IPS-18a (cell line): ENCODE measurements around the gene DNAJA3.
A peak's percentile ranks its signal among the peaks of the same experiment; 100 is the strongest.

Experiments used
- H3K27ac ChIP-seq: one replicate; pipeline ENCODE4 v1.5.1; 2013; ENCODE audit warnings: low read length
- H3K27me3 ChIP-seq: one replicate; pipeline ENCODE4 v1.6.1; 2013; ENCODE audit warnings: mild to moderate bottlenecking, low read length; ENCODE audit not compliant: control insufficient read depth, insufficient read depth
- H3K36me3 ChIP-seq: one replicate; pipeline ENCODE4 v1.6.1; 2013; ENCODE audit warnings: low read depth, low read length; ENCODE audit not compliant: control insufficient read depth
- H3K4me1 ChIP-seq: one replicate; pipeline ENCODE4 v1.6.1; 2013; ENCODE audit warnings: low read depth, low read length; ENCODE audit not compliant: control insufficient read depth
- H3K4me3 ChIP-seq: one replicate; pipeline ENCODE4 v1.5.1; 2013; ENCODE audit warnings: low read length
- H3K9ac ChIP-seq: one replicate; pipeline ENCODE4 v1.6.1; 2013; ENCODE audit warnings: mild to moderate bottlenecking, low read length, moderate library complexity
- H3K9me3 ChIP-seq: one replicate; pipeline ENCODE4 v1.6.1; 2013; ENCODE audit warnings: low read depth, low read length; ENCODE audit not compliant: control insufficient read depth

The DNAJA3 gene

GRCh38 chr16:4455951-4456350 is 30.3 kb downstream of the DNAJA3 start:
- no peaks in the 10 kb centered on the region for H3K4me1 ChIP-seq
- H3K9ac ChIP-seq, result no peak overlapping the region
- no peak overlapping the region for H3K4me3 ChIP-seq
- H3K36me3 ChIP-seq, result peaks cover 38% of the 10 kb centered on the region
- H3K27me3 ChIP-seq, result no peaks in the 10 kb centered on the region
- no peaks in the 10 kb centered on the region for H3K9me3 ChIP-seq
- no peak overlapping the region for H3K27ac ChIP-seq

- H3K4me1 ChIP-seq, result no peaks in the 10 kb centered on the region
- H3K9ac ChIP-seq, result no peak overlapping the region
- no peaks in the 10 kb centered on the region for H3K9me3 ChIP-seq
- no peak overlapping the region for H3K27ac ChIP-seq
- H3K27me3 ChIP-seq, result no peaks in the 10 kb centered on the region
- peaks cover 34% of the 10 kb centered on the region for H3K36me3 ChIP-seq
- H3K4me3 ChIP-seq, result no peak overlapping the region
These were observed 35.2 kb downstream of the DNAJA3 start for GRCh38 chr16:4460936-4461249.

- Histone ChIP-seq H3K36me3 (peaks cover 31% of the 10 kb centered on the region), H3K4me1 (no peaks in the 10 kb centered on the region), H3K9ac (no peak overlapping the region), H3K27ac (no peak overlapping the region), H3K9me3 (no peaks in the 10 kb centered on the region), H3K27me3 (no peaks in the 10 kb centered on the region), H3K4me3 (no peak overlapping the region)
These were observed 35.8 kb downstream of the DNAJA3 start for GRCh38 chr16:4461250-4462085.

- Histone ChIP-seq H3K9ac (no peak overlapping the region), H3K27me3 (no peaks in the 10 kb centered on the region), H3K4me1 (no peaks in the 10 kb centered on the region), H3K36me3 (peaks cover 32% of the 10 kb centered on the region), H3K9me3 (no peaks in the 10 kb centered on the region), H3K4me3 (no peak overlapping the region), H3K27ac (no peak overlapping the region)
These were observed 38.0 kb downstream of the DNAJA3 start for GRCh38 chr16:4463522-4464163.

GRCh38 chr16:4465977-4466779 is 40.5 kb downstream of the DNAJA3 start:
- no peak overlapping the region for H3K9ac ChIP-seq
- no peak overlapping the region for H3K27ac ChIP-seq
- peaks cover 39% of the 10 kb centered on the region for H3K36me3 ChIP-seq
- H3K9me3 ChIP-seq, result no peaks in the 10 kb centered on the region
- no peaks in the 10 kb centered on the region for H3K27me3 ChIP-seq
- no peaks in the 10 kb centered on the region for H3K4me1 ChIP-seq
- no peak overlapping the region for H3K4me3 ChIP-seq

GRCh38 chr16:4467916-4468315 is 42.2 kb downstream of the DNAJA3 start:
- Histone ChIP-seq H3K36me3 (peaks cover 39% of the 10 kb centered on the region), H3K27me3 (no peaks in the 10 kb centered on the region), H3K9ac (no peak overlapping the region), H3K9me3 (no peaks in the 10 kb centered on the region), H3K27ac (no peak overlapping the region), H3K4me3 (no peak overlapping the region), H3K4me1 (no peaks in the 10 kb centered on the region)

GRCh38 chr16:4468972-4469371 is 43.3 kb downstream of the DNAJA3 start:
- no peak overlapping the region for H3K9ac ChIP-seq
- H3K27me3 ChIP-seq, result no peaks in the 10 kb centered on the region
- H3K4me3 ChIP-seq, result no peak overlapping the region
- H3K27ac ChIP-seq, result no peak overlapping the region
- peaks cover 32% of the 10 kb centered on the region for H3K36me3 ChIP-seq
- no peaks in the 10 kb centered on the region for H3K4me1 ChIP-seq
- no peaks in the 10 kb centered on the region for H3K9me3 ChIP-seq

- Histone ChIP-seq H3K36me3 (peaks cover 13% of the 10 kb centered on the region), H3K9me3 (peaks cover 4% of the 10 kb centered on the region), H3K4me3 (no peak overlapping the region), H3K4me1 (no peaks in the 10 kb centered on the region), H3K27me3 (peaks cover 15% of the 10 kb centered on the region), H3K27ac (no peak overlapping the region), H3K9ac (no peak overlapping the region)
These were observed 46.2 kb downstream of the DNAJA3 start for GRCh38 chr16:4471869-4472268.

- H3K27me3 ChIP-seq, result peaks cover 15% of the 10 kb centered on the region
- peaks cover 10% of the 10 kb centered on the region for H3K36me3 ChIP-seq
- H3K4me1 ChIP-seq, result peaks cover 1% of the 10 kb centered on the region
- H3K9me3 ChIP-seq, result peaks cover 4% of the 10 kb centered on the region
- H3K4me3 ChIP-seq, result no peak overlapping the region
- no peak overlapping the region for H3K27ac ChIP-seq
- H3K9ac ChIP-seq, result no peak overlapping the region
These were observed 47.2 kb downstream of the DNAJA3 start for GRCh38 chr16:4472880-4473279.

- peak within 1 kb of the TSS; percentile 94 for H3K9ac ChIP-seq
- peaks cover 15% of the 10 kb centered on the region for H3K27me3 ChIP-seq
- H3K27ac ChIP-seq, result peak within 1 kb of the TSS; percentile 82
- peaks cover 4% of the 10 kb centered on the region for H3K9me3 ChIP-seq
- H3K4me3 ChIP-seq, result peak within 1 kb of the TSS; percentile 88
- H3K4me1 ChIP-seq, result peaks cover 5% of the 10 kb centered on the region
- peaks cover under 1% of the 10 kb centered on the region for H3K36me3 ChIP-seq
These were observed 48.7 kb downstream of the DNAJA3 start, which contains the start of gene NMRAL1 for GRCh38 chr16:4474192-4474961. NMRAL1 (minus strand) TSS chr16:4474625; CDS start chr16:4474132, 493 bp downstream.
